ENCODE results near the gene IGSF9B. TPM values are rescaled to one million over a fixed set of nuclear protein-coding genes. Genes with fewer than 3 reads are reported as not detected.

The IGSF9B gene
- total and polyA plus RNA-seq, 10 of the 15 experiments (the other 5 are each of a cell fraction or from before 2014, with no cell fraction given) = 0.03 to 3.7 (median 0.20) TPM; not detected in 2

DNA sequence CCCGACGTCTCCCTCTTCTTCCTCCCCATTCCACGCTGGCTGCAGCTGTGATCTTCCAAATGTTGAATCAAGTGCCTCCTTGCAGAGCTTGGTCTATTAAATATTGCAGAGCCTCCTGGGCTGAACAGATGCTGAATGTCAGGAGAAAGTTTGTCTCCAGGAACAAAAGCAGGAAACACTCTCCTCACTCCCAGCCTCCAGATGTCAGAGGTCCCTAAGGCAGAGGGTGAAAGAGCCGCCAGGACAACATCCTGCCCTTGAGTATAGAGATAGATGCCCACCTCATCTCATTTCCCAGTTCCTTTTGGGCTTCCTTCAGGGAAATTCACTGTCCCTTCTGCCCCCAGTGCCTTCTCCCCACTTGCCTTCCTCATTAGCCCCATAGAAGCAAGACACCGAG lies 40.8 kb upstream of the IGSF9B start:
- Histone ChIP-seq H3K27me3 (replicated peaks in 1 of 2; ENCODE audit: control insufficient read depth in 2 of 2, insufficient read depth in 2 of 2, low read length in 1 of 2) (no peaks in the 10 kb centered on the region), H3K79me2 (ENCODE audit: control insufficient read depth, insufficient read depth, low read length) (no peaks in the 10 kb centered on the region), H2AFZ (ENCODE audit: control insufficient read depth, low read depth, low read length) (no peak overlapping the region), H4K20me1 (ENCODE audit: control insufficient read depth, insufficient read depth) (no peaks in the 10 kb centered on the region), H3K9ac (ENCODE audit: control insufficient read depth, insufficient read depth, low read length) (no peak overlapping the region), H3K4me2 (ENCODE audit: control insufficient read depth, insufficient read depth) (no peak overlapping the region), H3K27ac (ENCODE audit: control insufficient read depth, insufficient read depth) (no peak overlapping the region), H3K36me3 (ENCODE audit: control insufficient read depth in 2 of 2, insufficient read depth in 2 of 2, low read length in 1 of 2) (no peaks in the 10 kb centered on the region), H3K4me1 (ENCODE audit: control insufficient read depth, insufficient read depth, low read length) (no peaks in the 10 kb centered on the region), H3K9me3 (replicated peaks; ENCODE audit: control insufficient read depth, insufficient read depth, low read length) (no peaks in the 10 kb centered on the region), H3K4me3 (no peak overlapping the region)
- FAIRE-seq = no peak
- BruUV-seq (replicated peaks) = no TSS peak
- ChIA-PET RAD21 (ENCODE audit: unreplicated experiment) (no interaction called here), POLR2A (no interaction called here), CTCF (no interaction called here), SMC1A (ENCODE audit: uncharacterized antibody, unreplicated experiment) (no interaction called here)
- in situ Hi-C loops (cut with MboI) = no loop called here
- intact Hi-C loops (cut with micrococcal nuclease; ENCODE audit: unreplicated experiment) = no loop called here
- TF ChIP-seq TAF1 (IDR thresholded peaks at IDR 0.05; ENCODE audit: borderline replicate concordance, low read depth, low read length) (no peak), HCFC1 (IDR thresholded peaks at IDR 0.05; ENCODE audit: low read length) (no peak), MYB (IDR thresholded peaks at IDR 0.05; ENCODE audit: borderline replicate concordance, low read depth, low read length) (no peak), CREM (IDR thresholded peaks at IDR 0.05; ENCODE audit: low read depth) (no peak), GATAD2B (conservative IDR thresholded peaks at IDR 0.05; ENCODE audit: low read depth) (no peak), PAX5 (IDR thresholded peaks at IDR 0.05; ENCODE audit: borderline replicate concordance, low read depth, low read length) (no peak), SUZ12 (IDR thresholded peaks at IDR 0.05; ENCODE audit: unreplicated experiment) (no peak)
- TF ChIP-seq, protein P1, sequence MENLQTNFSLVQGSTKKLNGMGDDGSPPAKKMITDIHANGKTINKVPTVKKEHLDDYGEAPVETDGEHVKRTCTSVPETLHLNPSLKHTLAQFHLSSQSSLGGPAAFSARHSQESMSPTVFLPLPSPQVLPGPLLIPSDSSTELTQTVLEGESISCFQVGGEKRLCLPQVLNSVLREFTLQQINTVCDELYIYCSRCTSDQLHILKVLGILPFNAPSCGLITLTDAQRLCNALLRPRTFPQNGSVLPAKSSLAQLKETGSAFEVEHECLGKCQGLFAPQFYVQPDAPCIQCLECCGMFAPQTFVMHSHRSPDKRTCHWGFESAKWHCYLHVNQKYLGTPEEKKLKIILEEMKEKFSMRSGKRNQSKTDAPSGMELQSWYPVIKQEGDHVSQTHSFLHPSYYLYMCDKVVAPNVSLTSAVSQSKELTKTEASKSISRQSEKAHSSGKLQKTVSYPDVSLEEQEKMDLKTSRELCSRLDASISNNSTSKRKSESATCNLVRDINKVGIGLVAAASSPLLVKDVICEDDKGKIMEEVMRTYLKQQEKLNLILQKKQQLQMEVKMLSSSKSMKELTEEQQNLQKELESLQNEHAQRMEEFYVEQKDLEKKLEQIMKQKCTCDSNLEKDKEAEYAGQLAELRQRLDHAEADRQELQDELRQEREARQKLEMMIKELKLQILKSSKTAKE (IDR thresholded peaks at IDR 0.05; ENCODE audit: low read depth, poor library complexity, severe bottlenecking) = no peak
- WGBS (ENCODE audit: insufficient coverage, insufficient replicate concordance, low lambda C conversion rate, missing lambda C conversion rate) = 24% methylated on average over 5 of the region's 5 CpGs
- DNase-seq (ENCODE audit: low read depth, low spot score) = no peak
- no peak for ATAC-seq
